ENCODE measurements around the gene PPP1R15B. TPM values are rescaled to one million over a fixed set of nuclear protein-coding genes. Genes with fewer than 3 reads are reported as not detected.

The PPP1R15B gene
- total and polyA plus RNA-seq, 2 donors (not counting 1 experiment from before 2014, with no cell fraction given): 65.7 to 137 TPM

DNA sequence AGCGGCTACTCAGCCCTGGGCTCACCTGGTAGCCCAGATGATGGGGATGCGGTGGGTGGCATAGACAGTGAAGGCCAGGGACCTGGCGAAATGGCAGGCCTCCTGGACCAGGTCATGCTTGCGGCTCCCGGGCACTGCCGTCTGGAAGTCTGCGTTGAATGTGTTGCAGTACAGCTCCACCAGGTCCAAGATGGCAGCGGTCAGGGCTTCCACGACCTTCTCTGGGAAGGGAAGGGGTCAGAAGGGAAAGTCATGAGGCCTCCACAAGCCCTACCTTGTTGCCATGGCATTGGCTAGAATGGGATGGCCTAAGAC is 44.2 kb upstream of the PPP1R15B start:
- intact Hi-C loops (cut with micrococcal nuclease): no loop called here
- no peaks in the 10 kb centered on the region for H3K9me3 ChIP-seq (ENCODE audit: control extremely low read depth in 1 of 3, control insufficient read depth in 2 of 3, insufficient read depth in 1 of 3, low read length in 2 of 3)
- WGBS (ENCODE audit: insufficient coverage): 98% methylated on average over 9 of the region's 9 CpGs
- ATAC-seq (ENCODE audit: low read depth): no peak
- DNase-seq: no peak
- H3K4me1 ChIP-seq (ENCODE audit: control insufficient read depth in 2 of 2, insufficient read depth in 2 of 2, low read length in 2 of 2): peaks cover 81 to 89% of the 10 kb centered on the region in 2 donors
- no peak overlapping the region for H3K9ac ChIP-seq (ENCODE audit: low read length)
- H3K4me3 ChIP-seq (ENCODE audit: control extremely low read depth in 1 of 5, extremely low read depth in 1 of 5, insufficient read depth in 1 of 5, low read depth in 2 of 5, low read length in 4 of 5): no peak overlapping the region
- H3K9me3 Mint-ChIP-seq (ENCODE audit: insufficient read depth): no peaks in the 10 kb centered on the region
- H3K27ac ChIP-seq (ENCODE audit: low read length in 2 of 2): peak overlapping the region in 1 of 2 donors; percentile 90
- H3K27ac Mint-ChIP-seq: peak overlapping the region; percentile 67
- H3K4me3 Mint-ChIP-seq: no peak overlapping the region
- no peak overlapping the region for H2AFZ ChIP-seq (ENCODE audit: insufficient read depth, low read depth, low read length, poor library complexity, severe bottlenecking)
- no peaks in the 10 kb centered on the region for H4K20me1 ChIP-seq (ENCODE audit: control insufficient read depth, insufficient read depth, low read length, poor library complexity, severe bottlenecking)
- H3K27me3 Mint-ChIP-seq: no peaks in the 10 kb centered on the region
- no peaks in the 10 kb centered on the region for H3K27me3 ChIP-seq (replicated peaks in 1 of 4; ENCODE audit: control extremely low read depth in 1 of 4, control insufficient read depth in 3 of 4, insufficient read depth in 4 of 4, low read length in 3 of 4)
- peaks cover 88% of the 10 kb centered on the region for H3K4me1 Mint-ChIP-seq
- ChIA-PET CTCF (interaction anchor here (0.6 to 43.9 kb wide), 7 partner anchors 9 to 58 kb away, joined by 3 to 1884 read pairs (median 4); partner anchors contain the start of gene PIK3C2B), POLR2A (interaction anchor here (0.6 to 3.4 kb wide), 3 partner anchors 38 to 977 kb away, joined by 3 to 14 read pairs (median 4); partner anchors contain the start of gene PIK3C2B)
- peaks cover 52% of the 10 kb centered on the region for H3K79me2 ChIP-seq (ENCODE audit: control insufficient read depth, insufficient read depth, low read length)
- peaks cover 4 to 71% of the 10 kb centered on the region in 2 experiments for H3K36me3 ChIP-seq (replicated peaks in 1 of 2; ENCODE audit: control extremely low read depth in 1 of 2, control insufficient read depth in 1 of 2, extremely low read depth in 1 of 2, insufficient read depth in 2 of 2, low read length in 1 of 2)
- no peak for TF ChIP-seq EZH2 (IDR thresholded peaks at IDR 0.05; ENCODE audit: borderline replicate concordance, insufficient read depth, low read depth, low read length, poor library complexity, severe bottlenecking)
- TF ChIP-seq, protein P1, sequence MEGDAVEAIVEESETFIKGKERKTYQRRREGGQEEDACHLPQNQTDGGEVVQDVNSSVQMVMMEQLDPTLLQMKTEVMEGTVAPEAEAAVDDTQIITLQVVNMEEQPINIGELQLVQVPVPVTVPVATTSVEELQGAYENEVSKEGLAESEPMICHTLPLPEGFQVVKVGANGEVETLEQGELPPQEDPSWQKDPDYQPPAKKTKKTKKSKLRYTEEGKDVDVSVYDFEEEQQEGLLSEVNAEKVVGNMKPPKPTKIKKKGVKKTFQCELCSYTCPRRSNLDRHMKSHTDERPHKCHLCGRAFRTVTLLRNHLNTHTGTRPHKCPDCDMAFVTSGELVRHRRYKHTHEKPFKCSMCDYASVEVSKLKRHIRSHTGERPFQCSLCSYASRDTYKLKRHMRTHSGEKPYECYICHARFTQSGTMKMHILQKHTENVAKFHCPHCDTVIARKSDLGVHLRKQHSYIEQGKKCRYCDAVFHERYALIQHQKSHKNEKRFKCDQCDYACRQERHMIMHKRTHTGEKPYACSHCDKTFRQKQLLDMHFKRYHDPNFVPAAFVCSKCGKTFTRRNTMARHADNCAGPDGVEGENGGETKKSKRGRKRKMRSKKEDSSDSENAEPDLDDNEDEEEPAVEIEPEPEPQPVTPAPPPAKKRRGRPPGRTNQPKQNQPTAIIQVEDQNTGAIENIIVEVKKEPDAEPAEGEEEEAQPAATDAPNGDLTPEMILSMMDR (IDR thresholded peaks at IDR 0.05): no peak
- no peak overlapping the region for H3K4me2 ChIP-seq (replicated peaks; ENCODE audit: low read depth, low read length, poor library complexity, severe bottlenecking)

DNA sequence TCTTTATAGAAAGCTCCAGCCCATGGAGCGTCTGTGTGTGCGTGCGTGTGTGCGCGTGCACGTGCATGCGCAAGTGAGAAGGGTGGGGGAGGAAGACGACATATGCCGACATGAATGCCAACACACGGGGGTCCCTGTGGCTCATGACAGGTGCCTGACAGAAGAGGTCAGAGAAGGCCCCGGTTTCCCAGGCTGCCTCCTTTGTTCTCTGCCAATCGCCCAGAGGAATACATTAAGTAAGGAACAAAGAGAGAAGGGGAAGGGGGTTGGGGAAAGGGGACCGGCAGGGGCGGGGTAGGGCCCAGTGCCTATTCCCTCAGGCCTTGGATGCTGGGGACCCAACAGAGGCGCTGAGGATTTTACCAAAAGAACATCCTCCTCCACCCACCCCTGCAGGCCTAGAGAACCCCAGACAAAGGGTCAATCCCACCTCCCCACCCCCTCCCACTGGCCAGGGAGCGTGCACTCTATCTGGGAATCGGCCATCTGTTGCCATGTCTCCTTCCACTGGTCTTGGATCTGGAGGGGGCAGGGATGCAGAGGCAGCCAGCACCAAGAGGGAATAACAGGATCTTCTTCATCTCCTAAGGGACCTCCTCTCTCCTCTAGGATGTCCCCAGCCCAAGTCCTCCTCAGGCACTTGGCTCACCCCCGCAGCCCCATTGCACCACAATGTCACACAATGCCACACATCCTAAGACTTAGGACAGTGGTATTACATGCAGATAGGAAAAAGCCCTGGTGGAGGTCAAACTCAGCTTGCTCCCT is 43.6 kb upstream of the PPP1R15B start:
- Histone ChIP-seq H3K27me3 (replicated peaks in 1 of 4; ENCODE audit: control extremely low read depth in 1 of 4, control insufficient read depth in 3 of 4, insufficient read depth in 4 of 4, low read length in 3 of 4) (no peaks in the 10 kb centered on the region), H2AFZ (ENCODE audit: insufficient read depth, low read depth, low read length, poor library complexity, severe bottlenecking) (no peak overlapping the region), H3K9ac (ENCODE audit: low read length) (no peak overlapping the region), H3K27ac (ENCODE audit: low read length in 2 of 2) (peak overlapping the region; percentile 96), H3K79me2 (ENCODE audit: control insufficient read depth, insufficient read depth, low read length) (peaks cover 54% of the 10 kb centered on the region), H3K4me1 (ENCODE audit: control insufficient read depth in 2 of 2, insufficient read depth in 2 of 2, low read length in 2 of 2) (peaks cover 81 to 89% of the 10 kb centered on the region in 2 donors), H3K9me3 (ENCODE audit: control extremely low read depth in 1 of 3, control insufficient read depth in 2 of 3, insufficient read depth in 1 of 3, low read length in 2 of 3) (no peaks in the 10 kb centered on the region), H3K4me3 (ENCODE audit: control extremely low read depth in 1 of 5, extremely low read depth in 1 of 5, insufficient read depth in 1 of 5, low read depth in 2 of 5, low read length in 4 of 5) (no peak overlapping the region), H4K20me1 (ENCODE audit: control insufficient read depth, insufficient read depth, low read length, poor library complexity, severe bottlenecking) (no peaks in the 10 kb centered on the region), H3K4me2 (replicated peaks; ENCODE audit: low read depth, low read length, poor library complexity, severe bottlenecking) (no peak overlapping the region), H3K36me3 (replicated peaks in 1 of 2; ENCODE audit: control extremely low read depth in 1 of 2, control insufficient read depth in 1 of 2, extremely low read depth in 1 of 2, insufficient read depth in 2 of 2, low read length in 1 of 2) (peaks cover 4 to 69% of the 10 kb centered on the region in 2 experiments)
- Mint-ChIP-seq H3K27me3 (no peaks in the 10 kb centered on the region), H3K4me3 (no peak overlapping the region), H3K4me1 (peaks cover 88% of the 10 kb centered on the region), H3K9me3 (ENCODE audit: insufficient read depth) (no peaks in the 10 kb centered on the region), H3K27ac (peak overlapping the region; percentile 86)
- ChIA-PET CTCF (interaction anchor here (0.6 to 43.9 kb wide), 12 partner anchors 7 to 58 kb away, joined by 3 to 1884 read pairs (median 5); partner anchors contain the start of gene PIK3C2B), POLR2A (interaction anchor here (0.6 to 12.9 kb wide), 3 partner anchors 8 to 40 kb away, joined by 3 to 161 read pairs (median 3); partner anchors contain the start of gene PIK3C2B)
- 100% methylated on average over 9 of the region's 18 CpGs for WGBS (ENCODE audit: insufficient coverage)
- ATAC-seq (ENCODE audit: low read depth) (no peak), DNase-seq (no peak)
- TF ChIP-seq, protein P1 (IDR thresholded peaks at IDR 0.05): no peak
- no peak for TF ChIP-seq EZH2 (IDR thresholded peaks at IDR 0.05; ENCODE audit: borderline replicate concordance, insufficient read depth, low read depth, low read length, poor library complexity, severe bottlenecking)
- intact Hi-C loops (cut with micrococcal nuclease): no loop called here
